ENCODE data around the gene COL16A1. TPM values are rescaled to one million over a fixed set of nuclear protein-coding genes. Genes with fewer than 3 reads are reported as not detected.

Gene COL16A1
- total RNA-seq, 1 experiment from 2014 or later, result 6.2 TPM

GRCh38 chr1:31663622-31664452, 40.0 kb downstream of the COL16A1 start:
- no peak overlapping the region for H2BK12ac ChIP-seq (ENCODE audit: insufficient read length, low read depth, low read length)
- no peaks in the 10 kb centered on the region; the same call in 1 of the 2 replicates for H3K4me1 ChIP-seq (ENCODE audit: insufficient read depth, low read length)
- H3K9me3 ChIP-seq (ENCODE audit: control insufficient read depth, low read depth, low read length), result no peaks in the 10 kb centered on the region
- WGBS (ENCODE audit: extremely low coverage, insufficient read length, low lambda C conversion rate), result no CpG with 5 or more reads among the region's 9 CpGs
- no peak overlapping the region for H3K4me2 ChIP-seq (ENCODE audit: insufficient read depth, insufficient read length, low read length)
- H4K20me1 ChIP-seq (ENCODE audit: control insufficient read depth, insufficient read depth, insufficient read length), result peaks cover 4% of the 10 kb centered on the region
- H3K27me3 Mint-ChIP-seq (ENCODE audit: low read depth), result peaks cover 4% of the 10 kb centered on the region
- H2AK5ac ChIP-seq (ENCODE audit: insufficient read length, low read length), result no peak overlapping the region
- no peaks in the 10 kb centered on the region for H3K79me1 ChIP-seq (ENCODE audit: insufficient read depth, low read depth, low read length, poor library complexity, severe bottlenecking)
- H3K56ac ChIP-seq (ENCODE audit: insufficient read length, low read depth, low read length), result no peak overlapping the region
- no peak overlapping the region for H3K4me3 Mint-ChIP-seq
- no peak overlapping the region for H2BK5ac ChIP-seq (ENCODE audit: insufficient read length, low read length)
- H3K23ac ChIP-seq (ENCODE audit: insufficient read length, low read depth, low read length), result no peak overlapping the region
- H3K27me3 ChIP-seq (ENCODE audit: insufficient read depth, low read length), result no peaks in the 10 kb centered on the region
- no peak overlapping the region for H4K8ac ChIP-seq (replicated peaks; ENCODE audit: insufficient read length, low read depth, low read length)
- H4K91ac ChIP-seq (ENCODE audit: insufficient read length, low read depth, low read length), result no peak overlapping the region
- H3K9me3 Mint-ChIP-seq, result no peaks in the 10 kb centered on the region; a peak in 1 of 5 replicates
- no peaks in the 10 kb centered on the region for H3K79me2 ChIP-seq (ENCODE audit: insufficient read depth, low read length)
- H3K27ac Mint-ChIP-seq, result no peak overlapping the region; a peak in 1 of 7 replicates
- H3K4me1 Mint-ChIP-seq, result peaks cover 9 to 15% of the 10 kb centered on the region in 2 experiments
- peak; percentile 80 for DNase-seq
- H4K5ac ChIP-seq (ENCODE audit: insufficient read length, low read depth, low read length), result no peak overlapping the region
- no peak overlapping the region for H2BK120ac ChIP-seq (ENCODE audit: low read depth, low read length, poor library complexity, severe bottlenecking)
- H3K27ac ChIP-seq (ENCODE audit: insufficient read length, low read depth, low read length), result no peak overlapping the region
- no peak overlapping the region for H2BK15ac ChIP-seq (ENCODE audit: low read depth, low read length)
- H3K36me3 Mint-ChIP-seq (ENCODE audit: insufficient read depth in 1 of 3, low read depth in 3 of 3), result no peaks in the 10 kb centered on the region
- TF ChIP-seq CTCF (conservative IDR thresholded peaks at IDR 0.05), result peak; percentile 87
- H3K18ac ChIP-seq (ENCODE audit: insufficient read length, low read depth, low read length), result peak overlapping the region; percentile 16
- H3K4ac ChIP-seq (ENCODE audit: low read depth, low read length), result no peak overlapping the region
- H3K23me2 ChIP-seq (ENCODE audit: insufficient read length, low read depth, low read length, poor library complexity, severe bottlenecking), result no peaks in the 10 kb centered on the region
- no peak overlapping the region for H3K14ac ChIP-seq (ENCODE audit: insufficient read depth, low read length)
- no peak overlapping the region for H3T11ph ChIP-seq (ENCODE audit: low read length)
- H3K9ac ChIP-seq (ENCODE audit: extremely low read depth, insufficient read length, low read length), result no peak overlapping the region
- H2AFZ ChIP-seq (ENCODE audit: low read length), result no peak overlapping the region
- no peak overlapping the region for H2BK20ac ChIP-seq (ENCODE audit: low read depth, low read length, poor library complexity, severe bottlenecking)

All from H9 (cell line).